C4-2B (cell line): ENCODE results near the gene ADIPOR2.

Source experiments
- CTCF ChIP-seq: fragments of 450-650 bp; conservative IDR thresholded peaks from 2 replicates; pipeline ENCODE4 v1.5.1; 2017; ENCODE audit warnings: mild to moderate bottlenecking
- ZFX ChIP-seq: fragments of 450-650 bp; IDR thresholded peaks from 2 replicates; pipeline ENCODE4 v1.6.1; 2017

- TF ChIP-seq CTCF (no peak), ZFX (no peak)
Measured at GRCh38 chr12:1643905-1644533, 46.9 kb upstream of the ADIPOR2 start.
